HG03439 (cell line): ENCODE measurements around the gene NEK9.

Experiments used
- ATAC-seq: cut with Tn5 transposase; IDR thresholded peaks from one replicate; pipeline ENCODE4 v1.9.1; 2021; ENCODE audit warnings: mild to moderate bottlenecking, moderate library complexity; ENCODE audit not compliant: unreplicated experiment

The NEK9 gene

DNA sequence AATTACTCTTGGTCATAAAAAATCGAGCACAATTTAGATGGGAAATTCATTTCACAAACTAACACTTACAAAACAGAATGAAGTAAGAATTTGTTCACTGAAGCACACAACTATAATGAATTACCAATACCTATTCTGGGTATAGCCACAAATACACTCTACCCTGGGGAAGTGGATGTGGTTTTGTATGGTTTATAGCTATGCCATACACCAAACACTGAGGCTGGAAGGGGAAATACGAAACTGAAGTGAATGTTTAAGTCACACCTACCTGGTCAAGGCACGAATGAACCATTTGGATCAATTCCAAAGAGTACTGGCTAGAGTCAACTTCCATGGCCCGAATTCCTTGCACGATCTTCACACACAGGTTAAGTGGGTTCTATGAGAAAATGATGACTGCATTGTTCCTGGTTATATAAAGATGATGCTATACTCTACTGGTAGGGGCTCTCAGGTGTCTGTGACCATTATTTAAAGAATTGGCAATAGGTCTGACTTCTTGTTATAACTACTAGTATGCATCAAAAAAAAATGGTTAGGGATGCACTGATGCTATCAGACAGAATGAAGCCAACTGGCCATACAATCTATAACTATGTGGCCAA lies 12.8 kb downstream of the NEK9 start:
- ATAC-seq = no peak

DNA sequence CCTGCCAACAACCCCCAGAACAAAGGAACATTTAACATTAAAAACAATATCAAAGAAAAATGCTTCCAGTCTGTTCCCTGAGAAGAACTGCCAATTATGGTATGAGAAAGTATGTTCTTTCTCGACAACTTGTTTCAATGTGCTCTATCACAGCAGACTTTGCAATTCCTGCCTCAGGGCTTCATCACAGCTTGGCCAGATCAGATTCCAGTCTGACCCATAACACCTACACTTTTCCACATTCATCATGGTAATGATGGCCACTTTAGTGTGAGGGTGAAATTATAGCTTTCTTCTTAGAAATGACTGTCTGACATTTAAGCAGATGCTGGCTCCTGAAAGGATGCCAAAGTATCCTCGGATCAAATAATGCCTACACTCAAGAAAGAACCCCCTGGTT lies 17.0 kb downstream of the NEK9 start:
- no peak for ATAC-seq

DNA sequence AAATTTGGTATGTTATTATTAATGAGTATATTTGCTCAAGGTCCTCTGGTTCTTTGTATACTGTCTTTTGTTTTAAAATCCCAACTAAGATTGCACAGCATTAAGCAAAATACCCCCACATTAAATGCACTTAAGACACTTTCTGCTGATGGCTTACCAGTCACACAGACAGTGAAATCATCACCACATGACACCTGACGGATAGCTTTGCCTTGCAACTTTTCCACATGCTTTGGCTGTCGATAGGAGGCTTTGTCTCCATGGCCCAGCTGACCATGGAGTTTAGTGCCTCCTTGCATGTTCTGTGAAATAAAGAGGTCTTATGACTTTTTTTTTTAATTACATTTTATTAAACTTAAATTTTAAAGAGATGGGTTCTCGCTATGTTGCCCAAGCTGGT lies 19.7 kb downstream of the NEK9 start:
- ATAC-seq = no peak

DNA sequence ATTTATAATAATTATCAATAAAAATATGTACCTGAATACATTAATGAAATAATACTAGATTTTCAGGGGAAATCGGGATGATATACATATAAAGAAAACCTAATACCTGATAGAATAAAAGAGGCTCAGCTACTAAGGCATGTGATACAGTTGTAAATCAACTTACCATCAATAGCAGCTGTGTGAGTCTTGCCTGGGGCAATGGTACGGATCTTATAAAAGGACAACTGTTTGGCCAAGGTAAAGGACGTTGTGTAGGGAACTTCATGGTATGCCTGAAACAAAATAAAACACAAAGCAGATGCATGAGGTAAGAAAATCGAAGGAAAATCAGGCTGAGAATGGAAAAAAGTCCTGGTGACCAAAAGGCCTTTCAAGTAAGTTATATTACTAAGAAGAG lies 25.4 kb downstream of the NEK9 start:
- no peak for ATAC-seq

DNA sequence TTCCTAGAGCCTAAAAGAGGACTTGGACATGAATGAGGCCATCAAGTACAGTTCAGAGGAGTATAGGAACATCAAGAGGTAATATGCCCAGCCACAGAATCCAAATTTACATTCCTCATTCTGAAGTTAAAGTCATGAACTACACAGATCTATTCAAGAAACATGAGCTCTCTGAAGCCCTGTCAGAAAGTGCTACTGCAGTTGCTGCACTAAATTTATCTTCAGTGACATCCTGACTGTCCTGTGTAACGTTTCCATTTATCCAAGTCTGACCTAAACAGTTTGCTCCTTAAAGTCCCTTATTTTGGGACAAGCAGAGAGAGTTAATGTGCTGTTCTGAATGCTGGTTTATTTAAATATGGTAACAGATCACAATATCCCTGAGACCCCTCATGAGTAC lies 28.2 kb downstream of the NEK9 start:
- ATAC-seq = no peak

DNA sequence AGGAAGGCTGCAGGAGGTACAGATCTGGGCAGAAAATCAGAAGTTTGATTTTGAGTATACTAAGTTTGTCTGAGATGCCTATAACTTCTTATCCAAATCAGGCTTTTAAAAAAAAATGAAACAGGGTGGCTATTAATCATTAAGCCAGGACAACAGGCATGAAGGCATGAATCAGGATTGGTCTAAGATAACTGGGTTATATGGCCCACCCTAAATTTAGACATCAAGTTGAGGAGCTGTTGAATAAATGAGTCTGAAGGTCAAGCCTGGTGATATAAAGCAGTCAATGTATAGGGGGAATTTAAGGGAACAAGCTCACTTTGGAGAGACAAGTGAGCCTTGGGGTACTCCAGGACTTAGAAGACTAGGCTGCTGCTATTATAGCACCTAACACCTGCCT lies 28.6 kb downstream of the NEK9 start:
- no peak for ATAC-seq

DNA sequence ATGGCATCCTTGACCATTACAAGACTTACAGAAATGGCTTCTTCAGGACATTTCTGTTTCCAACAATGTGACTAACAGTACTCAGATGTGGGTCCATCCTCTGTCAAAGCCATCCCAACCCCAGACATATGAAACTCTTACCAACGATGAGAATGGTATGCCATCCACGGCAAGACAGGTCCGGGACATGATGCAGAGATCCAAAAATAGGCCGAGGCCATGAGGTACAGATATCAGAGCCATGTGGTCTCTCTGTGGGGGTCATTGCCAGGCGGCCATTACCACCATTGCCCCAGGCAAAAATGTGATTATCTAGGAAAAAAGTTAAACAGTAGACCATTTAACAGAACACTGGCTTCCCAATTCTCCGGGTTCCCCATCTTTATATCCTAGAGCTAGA lies 29.9 kb downstream of the NEK9 start:
- ATAC-seq = no peak

DNA sequence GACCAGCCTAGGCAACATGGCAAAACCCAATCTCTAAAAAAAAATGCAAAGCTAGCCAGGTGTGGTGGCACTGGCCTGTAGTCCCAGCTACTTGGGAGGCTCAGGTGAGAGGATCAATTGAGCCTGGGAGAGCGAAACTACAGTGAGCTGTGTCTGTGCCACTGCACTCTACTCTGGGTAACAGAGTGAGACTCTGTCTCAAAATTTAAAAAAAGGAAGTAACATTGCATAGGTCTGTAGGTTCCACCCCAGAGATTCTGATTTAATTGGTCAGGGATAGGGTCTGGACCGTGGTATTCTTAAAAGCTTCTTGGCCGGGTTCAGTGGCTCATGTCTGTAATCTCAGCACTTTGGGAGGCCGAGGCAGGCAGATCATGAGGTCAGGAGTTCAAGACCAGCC lies 31.2 kb downstream of the NEK9 start:
- no peak for ATAC-seq

DNA sequence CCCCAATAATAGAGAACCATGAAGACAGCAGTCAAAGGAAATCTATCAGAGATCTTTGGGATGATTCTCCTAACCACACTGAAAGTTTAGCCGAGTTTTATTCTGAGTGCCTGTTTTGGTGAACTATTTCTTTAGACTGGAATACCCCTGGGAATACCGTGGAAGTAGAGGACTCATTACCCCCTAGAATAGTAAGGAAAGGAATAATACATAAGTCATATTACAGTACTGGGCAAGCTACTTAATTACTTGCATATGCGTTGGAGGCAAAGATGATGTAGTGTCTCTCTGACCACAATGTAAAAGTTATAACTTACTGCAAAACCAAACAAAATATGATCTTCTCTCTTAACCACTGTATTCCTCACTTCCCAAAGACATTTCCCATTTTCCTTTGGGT lies 32.0 kb downstream of the NEK9 start:
- no peak for ATAC-seq

DNA sequence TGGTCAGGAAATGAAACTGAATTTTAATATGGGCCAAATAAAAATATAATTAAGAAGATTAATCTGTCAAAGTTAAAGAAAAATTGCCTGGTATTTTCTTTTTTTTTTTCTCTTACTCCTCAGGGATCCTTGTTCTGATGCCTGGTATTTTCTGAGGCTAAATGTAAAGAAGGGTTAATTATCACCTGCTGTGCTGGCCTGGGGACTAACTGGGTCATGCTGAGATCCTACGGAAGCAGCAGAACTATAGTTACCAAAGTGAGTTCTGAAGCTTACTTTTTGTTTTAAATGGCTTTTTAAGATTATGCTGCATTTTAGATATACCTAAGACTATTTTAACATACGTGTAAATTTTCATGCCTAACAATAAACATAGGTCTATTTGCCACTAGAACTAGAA lies 34.1 kb downstream of the NEK9 start:
- no peak for ATAC-seq

DNA sequence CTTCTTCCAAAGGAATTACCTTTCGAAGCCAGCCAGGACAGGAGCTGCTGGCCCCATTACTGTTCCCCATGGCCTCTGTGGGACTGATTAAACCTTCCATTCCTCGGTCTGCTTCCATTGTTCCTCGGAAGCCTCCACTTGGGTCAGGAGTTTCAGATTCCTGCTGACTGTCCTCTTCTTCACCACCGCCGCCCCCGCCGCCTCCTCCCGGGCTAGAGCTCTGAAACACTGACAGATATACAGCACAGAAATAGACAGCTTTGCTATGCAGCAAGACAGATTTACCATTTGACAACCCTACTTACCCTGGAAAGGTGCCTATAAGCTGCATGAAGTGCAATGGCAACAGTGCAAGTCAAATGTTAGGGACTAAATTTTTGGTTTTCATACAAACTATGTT lies 35.6 kb downstream of the NEK9 start:
- no peak for ATAC-seq

DNA sequence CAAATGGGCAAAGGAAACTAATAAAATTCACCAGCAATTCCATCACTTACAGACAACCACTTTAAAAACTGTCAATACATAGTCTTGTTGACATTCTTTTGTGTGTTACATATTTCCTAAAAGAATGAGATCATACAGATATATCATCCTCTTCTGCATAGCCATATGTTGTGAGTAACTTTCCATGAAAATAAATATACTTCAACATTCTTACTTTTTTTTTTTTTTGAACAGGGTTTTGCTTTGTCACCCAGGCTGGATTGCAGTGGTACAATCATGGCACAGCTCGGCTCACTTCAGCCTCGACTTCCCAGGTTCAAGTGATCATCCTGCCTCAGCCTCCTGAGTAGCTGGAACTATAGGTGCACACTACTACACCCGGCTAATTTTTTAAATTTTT lies 36.5 kb downstream of the NEK9 start:
- no peak for ATAC-seq

DNA sequence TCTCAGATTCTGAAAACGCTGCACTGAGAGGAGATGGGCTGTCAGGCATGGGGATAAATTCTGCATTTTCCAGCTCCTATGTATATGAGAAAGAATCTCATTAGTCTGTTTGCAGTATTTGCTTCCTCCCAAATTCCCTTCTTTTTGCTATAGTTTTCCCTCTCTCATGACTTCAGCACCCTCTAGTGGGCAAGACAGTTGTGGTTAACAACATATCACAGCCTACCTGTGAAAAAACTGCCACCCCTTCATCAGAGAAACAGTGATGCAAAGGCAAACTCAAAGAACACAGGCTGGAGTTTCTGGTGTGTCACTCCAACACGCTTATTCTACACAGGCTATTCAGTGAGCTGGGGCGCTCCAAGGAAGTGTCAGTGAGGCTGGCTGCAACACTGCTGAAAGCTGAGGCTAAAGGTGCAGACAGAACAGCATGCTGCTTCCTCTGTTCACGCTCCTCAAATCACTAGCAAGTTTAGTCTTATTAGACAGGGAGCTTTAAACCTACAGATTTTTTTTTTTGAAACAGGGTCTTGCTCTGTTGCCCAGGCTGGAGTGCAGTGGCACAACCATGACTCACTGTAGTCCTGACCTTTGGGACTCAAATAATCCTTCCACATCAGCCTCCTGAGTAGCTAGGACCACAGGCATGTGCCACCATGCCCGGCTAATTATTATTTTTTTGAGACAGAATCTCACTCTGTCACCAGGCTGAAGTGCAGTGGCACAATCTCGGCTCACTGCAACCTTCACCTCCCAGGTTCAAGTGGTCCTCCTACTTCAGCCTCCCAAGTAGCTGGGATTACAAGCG lies 38.1 kb downstream of the NEK9 start:
- ATAC-seq = no peak

DNA sequence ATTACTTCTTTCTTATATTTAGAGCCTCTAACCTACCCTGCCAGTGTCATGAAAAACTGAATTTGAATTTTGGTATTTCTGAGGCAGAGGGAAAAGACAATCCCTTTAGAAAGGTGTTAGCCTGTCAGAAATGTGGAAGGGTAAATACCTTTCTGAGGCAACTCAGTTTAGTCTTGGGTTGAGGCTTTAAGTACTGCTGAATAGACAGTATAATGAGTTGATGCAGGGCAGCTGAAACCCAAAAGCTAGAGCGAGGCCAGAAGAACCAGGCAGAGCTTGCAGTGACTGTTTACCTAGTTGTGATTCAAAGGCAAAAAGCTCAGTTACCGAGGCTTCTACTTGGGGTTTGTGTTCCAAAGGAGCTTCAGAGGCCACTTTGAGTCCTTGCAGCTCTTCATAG lies 38.7 kb downstream of the NEK9 start:
- ATAC-seq = no peak

DNA sequence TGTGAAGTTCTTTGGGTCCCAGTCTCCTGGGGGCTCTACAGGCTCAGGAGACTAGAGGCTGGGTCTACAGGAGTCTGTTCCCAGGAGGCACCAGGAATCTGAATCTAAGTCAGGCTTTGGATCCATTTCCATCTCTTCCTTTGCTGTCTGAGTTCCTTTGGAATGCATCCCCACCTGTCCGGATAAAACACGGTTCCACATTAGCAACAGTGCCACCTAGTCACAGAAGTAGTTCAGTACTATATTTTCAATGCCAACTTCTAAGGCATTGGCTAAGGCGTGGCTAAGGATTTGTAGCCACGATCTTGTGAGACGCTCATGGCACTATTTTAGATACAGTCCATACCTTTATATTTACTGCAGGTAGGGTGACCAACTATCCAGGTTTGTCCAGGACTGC lies 42.3 kb downstream of the NEK9 start:
- ATAC-seq = no peak

DNA sequence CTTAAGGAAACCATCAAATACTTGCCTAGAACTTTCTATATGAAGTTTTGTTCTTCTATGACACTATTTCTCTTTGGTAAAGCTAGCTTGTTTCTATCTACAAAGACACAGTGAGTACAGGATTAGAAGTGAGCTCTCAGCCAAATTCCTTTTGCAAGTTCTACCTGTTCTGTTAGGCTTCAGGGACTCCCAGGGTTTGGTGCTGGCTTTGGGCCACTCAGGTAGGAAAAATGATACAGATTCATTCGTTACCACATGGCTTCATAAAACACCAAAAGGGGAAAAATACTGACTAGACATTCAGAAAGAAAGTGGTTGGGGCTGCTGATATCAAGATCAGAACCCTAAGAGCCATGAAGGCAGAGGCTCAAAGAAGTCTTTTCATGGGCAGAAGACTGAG lies 43.6 kb downstream of the NEK9 start:
- ATAC-seq = no peak

DNA sequence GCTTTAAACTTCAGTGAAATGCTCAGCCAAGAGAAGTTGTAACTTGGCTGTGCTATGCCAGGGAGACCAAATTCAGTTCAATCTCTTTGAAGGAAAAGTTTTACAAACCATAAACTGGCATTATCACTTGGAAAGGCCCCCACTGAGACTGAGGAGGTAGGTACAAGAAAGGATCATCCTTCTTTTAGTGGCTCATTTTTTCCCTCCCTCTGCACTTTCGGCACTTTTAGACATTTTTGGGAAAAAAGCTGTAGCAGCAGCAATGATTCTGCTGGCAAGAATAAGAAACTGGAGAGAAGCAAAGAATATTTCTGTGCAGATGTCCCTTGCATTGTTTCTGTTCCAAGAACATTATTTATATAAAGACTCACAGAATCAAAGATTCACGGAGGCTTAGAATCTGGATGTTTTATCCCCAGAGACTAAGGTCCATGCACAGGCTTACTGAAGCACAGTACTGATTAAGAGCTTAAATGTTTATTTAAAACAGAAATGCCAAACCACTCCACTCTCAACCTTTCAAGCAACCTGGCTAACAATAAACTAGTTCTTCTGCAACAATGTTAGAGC lies 45.1 kb downstream of the NEK9 start:
- no peak for ATAC-seq

DNA sequence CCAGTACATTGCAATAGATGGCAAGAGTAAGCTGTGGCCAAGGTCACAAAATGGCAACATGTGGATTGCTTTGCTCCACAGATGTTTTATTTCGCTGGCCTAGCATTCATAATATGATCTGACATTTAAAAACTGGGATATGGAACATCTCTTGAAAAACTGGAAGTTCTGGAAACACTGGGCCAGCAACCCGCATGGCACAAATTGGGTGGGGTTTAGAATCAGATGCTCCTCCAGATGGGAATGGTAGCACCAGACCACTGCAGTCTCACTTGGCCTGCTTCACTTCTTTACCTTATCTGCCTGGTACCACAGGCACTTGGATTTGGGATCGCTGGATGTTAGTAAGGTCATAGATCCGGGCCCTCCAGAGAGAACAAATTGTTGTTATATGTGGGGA lies 47.3 kb downstream of the NEK9 start:
- no peak for ATAC-seq

DNA sequence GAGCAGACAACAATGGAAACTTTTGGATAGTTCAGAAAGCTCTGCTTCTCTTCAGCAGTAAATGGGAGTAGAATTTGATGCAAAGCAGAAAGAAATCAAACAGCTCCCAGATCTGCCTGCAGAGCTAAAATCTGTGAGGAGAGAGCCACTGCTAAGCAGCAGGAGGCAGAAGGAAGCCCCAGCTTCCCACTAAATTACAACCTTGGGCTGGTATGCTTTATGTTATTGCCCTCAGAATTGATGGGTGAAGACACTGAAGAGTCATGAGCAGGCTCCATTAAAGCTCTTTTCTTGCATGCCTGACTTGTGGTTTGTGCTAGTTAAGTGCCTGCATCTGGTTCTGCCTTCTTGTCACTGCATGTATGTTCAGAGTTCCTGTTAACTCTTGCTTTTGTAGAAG lies 49.1 kb downstream of the NEK9 start:
- ATAC-seq = no peak

DNA sequence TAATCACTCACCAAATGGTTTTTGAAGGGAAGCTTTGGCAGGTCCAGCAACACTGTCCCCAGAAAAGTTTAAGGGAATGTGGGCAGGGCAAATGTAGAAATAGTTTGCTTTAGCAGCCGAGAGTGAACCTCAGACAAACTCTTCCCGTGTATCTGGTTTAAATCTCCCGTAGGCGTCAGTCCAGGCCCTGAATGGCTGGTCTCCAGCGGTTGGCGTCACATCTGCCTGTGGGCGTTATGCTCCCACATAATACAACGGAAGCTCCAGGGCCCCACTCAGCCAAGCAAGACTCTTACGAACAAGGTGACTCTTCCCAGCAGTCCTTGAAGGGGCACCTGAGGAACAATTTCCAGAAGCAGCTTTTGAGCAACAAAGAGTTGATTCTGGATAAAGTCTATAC lies 56.5 kb downstream of the NEK9 start:
- no peak for ATAC-seq

DNA sequence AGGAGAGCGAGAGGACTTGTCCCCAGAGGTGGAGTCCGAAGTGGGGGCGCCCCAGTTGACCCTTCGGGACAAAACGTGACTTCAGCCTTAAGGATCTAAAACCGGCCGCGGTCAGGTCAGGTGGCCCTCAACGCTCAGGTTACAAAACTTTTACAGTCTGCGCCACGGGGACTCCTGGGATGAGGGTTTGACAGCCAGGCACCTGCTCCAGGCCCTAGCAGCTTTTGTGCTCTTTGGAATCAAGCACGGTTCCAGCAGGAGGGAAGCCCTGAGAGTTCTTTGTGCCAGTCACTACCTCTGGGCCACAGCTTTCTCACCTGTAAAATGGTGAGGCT lies 57.1 kb downstream of the NEK9 start:
- no peak for ATAC-seq

DNA sequence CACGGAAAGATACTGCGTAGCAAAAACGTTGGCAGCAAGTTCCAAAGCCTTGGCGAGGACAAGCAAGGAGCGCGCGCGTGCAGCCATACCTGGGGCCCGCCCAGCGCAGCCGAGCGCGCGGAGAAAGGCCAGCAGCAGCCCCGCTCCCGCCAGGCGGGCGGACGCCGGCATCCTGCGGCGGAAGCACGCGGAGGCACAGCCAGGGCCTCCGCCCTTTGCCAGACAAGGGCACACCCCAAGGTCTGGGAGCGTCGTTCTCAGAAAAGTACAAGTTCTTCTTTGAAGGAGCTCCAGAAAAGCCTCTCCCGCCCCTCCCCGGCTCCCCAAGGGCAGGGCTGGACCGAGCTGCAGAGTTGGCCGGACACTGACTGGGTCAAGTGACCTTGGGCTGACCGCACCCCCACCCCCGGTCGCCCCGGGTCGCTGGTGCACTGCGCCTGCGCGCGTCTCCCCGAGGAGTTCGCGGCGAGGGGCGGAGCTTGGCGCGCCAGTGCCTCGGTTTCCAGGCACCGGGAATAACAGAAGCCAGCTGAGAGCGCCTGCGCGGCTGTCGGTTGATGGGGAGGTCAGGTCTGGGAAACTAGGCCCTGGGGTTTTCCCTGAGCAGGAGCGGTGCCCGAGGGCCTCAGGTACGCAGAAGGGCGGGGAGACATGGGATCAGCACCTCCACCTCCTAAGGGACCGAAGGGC lies 57.6 kb downstream of the NEK9 start, which contains the start of gene ZC2HC1C:
Gene ZC2HC1C (plus strand): TSS at position 521 of the 690 bp plus-strand sequence. CDS start 933 bp downstream, outside the sequence.
- peak; percentile 76 for ATAC-seq
